HG03460 (cell line): ENCODE measurements around the gene CD82.
A peak's percentile ranks its signal among the peaks of the same experiment; 100 is the strongest.
"Not testable (repeated sequence)": the region's sequence is repeated elsewhere in the genome, so short reads cannot be mapped to it uniquely, and the experiment has no call there.

Source experiments
- ATAC-seq: cut with Tn5 transposase; IDR thresholded peaks from one replicate; pipeline ENCODE4 v1.9.1; 2021; ENCODE audit not compliant: unreplicated experiment

Gene CD82

GRCh38 chr11:44559207-44559939 is 6.1 kb upstream of the CD82 start:
- peak; percentile 79 for ATAC-seq

- ATAC-seq, result not testable (repeated sequence)
Observed at GRCh38 chr11:44559940-44560300, 5.5 kb upstream of the CD82 start.

- no peak for ATAC-seq
Observed at GRCh38 chr11:44561275-44561805, 4.1 kb upstream of the CD82 start.

GRCh38 chr11:44561964-44562734 is 3.3 kb upstream of the CD82 start:
- no peak for ATAC-seq

GRCh38 chr11:44562845-44563460 is 2.5 kb upstream of the CD82 start:
- ATAC-seq, result no peak

GRCh38 chr11:44563711-44564110 is 1.8 kb upstream of the CD82 start:
- no peak for ATAC-seq

- no peak for ATAC-seq
Observed at GRCh38 chr11:44564166-44564565, 1.3 kb upstream of the CD82 start.

- no peak for ATAC-seq
Observed at GRCh38 chr11:44564670-44565210, 723 bp upstream of the CD82 start.

- no peak for ATAC-seq
Observed at GRCh38 chr11:44565953-44566949, 788 bp downstream of the CD82 start.

GRCh38 chr11:44566952-44567875 is 1.8 kb downstream of the CD82 start:
- ATAC-seq, result no peak

- no peak for ATAC-seq
Observed at GRCh38 chr11:44567876-44568256, 2.4 kb downstream of the CD82 start.

GRCh38 chr11:44568331-44568657 is 2.8 kb downstream of the CD82 start:
- no peak for ATAC-seq

- ATAC-seq, result peak; percentile 41
Observed at GRCh38 chr11:44568658-44569473, 3.4 kb downstream of the CD82 start.

GRCh38 chr11:44570411-44571155 is 5.1 kb downstream of the CD82 start:
- no peak for ATAC-seq

GRCh38 chr11:44571871-44572270 is 6.4 kb downstream of the CD82 start:
- no peak for ATAC-seq

- ATAC-seq, result no peak
Observed at GRCh38 chr11:44572436-44572835, 7.0 kb downstream of the CD82 start.

GRCh38 chr11:44572884-44573283 is 7.4 kb downstream of the CD82 start:
- no peak for ATAC-seq

GRCh38 chr11:44573333-44573732 is 7.9 kb downstream of the CD82 start:
- no peak for ATAC-seq
